AG09319 (cell line): ENCODE results near the gene KCNK7.

Source experiments
- DNase-seq: peaks from one replicate; pipeline ENCODE4 v3.0.0-alpha.2; 2010; ENCODE audit warnings: low read depth; ENCODE audit errors: extremely low read depth
- TF ChIP-seq, protein P1 (sequence below): IDR thresholded peaks from 2 replicates; pipeline ENCODE4 v1.5.1; 2011; ENCODE audit warnings: low read depth, mild to moderate bottlenecking, inconsistent platforms, low read length, moderate library complexity

Gene KCNK7

DNA sequence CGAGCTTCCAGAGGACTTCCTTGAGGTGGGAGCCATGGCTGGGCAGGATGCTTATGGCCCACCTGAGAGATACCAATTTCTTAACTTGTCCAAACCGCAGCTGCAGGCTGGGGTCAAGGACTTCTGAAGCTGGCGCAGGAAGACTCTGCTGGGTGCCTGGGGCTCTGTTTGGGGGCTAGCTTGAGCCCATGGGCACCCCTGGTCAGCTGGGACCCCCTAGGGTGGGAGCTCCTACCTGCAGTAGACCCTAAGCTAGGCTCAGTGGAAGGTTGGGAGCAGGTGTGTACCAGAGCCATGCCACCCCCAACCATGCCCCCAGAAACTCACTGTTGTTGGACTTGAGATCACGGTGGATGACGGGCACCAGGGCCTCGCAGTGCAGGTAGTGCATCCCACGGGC is 17.1 kb upstream of the KCNK7 start:
- DNase-seq, result no peak
- TF ChIP-seq, protein P1, sequence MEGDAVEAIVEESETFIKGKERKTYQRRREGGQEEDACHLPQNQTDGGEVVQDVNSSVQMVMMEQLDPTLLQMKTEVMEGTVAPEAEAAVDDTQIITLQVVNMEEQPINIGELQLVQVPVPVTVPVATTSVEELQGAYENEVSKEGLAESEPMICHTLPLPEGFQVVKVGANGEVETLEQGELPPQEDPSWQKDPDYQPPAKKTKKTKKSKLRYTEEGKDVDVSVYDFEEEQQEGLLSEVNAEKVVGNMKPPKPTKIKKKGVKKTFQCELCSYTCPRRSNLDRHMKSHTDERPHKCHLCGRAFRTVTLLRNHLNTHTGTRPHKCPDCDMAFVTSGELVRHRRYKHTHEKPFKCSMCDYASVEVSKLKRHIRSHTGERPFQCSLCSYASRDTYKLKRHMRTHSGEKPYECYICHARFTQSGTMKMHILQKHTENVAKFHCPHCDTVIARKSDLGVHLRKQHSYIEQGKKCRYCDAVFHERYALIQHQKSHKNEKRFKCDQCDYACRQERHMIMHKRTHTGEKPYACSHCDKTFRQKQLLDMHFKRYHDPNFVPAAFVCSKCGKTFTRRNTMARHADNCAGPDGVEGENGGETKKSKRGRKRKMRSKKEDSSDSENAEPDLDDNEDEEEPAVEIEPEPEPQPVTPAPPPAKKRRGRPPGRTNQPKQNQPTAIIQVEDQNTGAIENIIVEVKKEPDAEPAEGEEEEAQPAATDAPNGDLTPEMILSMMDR, result no peak

DNA sequence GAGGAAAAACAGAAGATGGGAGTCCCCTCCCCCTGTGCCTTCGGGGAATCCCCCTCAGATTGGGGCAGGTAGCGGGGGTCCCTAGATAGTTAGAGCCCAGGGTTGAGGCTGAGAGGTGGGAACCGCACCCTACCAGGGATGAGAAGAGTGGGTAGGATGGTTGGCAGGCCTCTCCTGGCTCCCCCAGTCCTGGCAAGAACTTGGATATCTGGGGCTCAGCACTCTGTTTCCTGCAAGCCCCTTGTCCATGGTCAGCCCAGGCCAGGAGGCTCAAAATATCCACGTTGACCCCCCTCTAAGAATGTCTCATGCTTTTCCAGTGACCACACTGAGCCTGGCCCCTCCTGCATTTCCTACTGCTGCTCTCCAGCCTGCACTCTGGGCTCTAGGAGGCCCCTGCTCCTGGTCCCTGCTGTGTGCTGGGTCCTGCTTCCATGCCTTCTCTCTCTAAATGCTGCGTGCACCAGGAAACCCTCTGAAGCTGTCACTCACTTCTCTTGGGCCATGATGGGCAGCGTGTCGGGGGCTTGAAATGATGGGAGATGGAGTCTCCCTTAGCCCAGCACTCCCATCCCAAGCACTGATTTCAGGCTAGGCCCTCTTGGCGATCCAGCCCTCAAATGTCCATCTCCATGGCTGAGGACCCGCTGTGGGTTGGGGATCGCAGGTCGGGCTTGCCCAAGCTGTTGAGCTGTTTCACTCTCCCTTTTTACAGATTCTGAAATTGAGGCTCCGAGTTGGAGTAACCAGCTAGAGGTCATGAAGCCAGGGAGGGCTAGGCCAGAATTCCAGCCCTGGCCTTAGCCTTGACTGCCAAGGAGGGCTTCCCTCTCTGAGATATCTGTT is 16.4 kb upstream of the KCNK7 start:
- no peak for DNase-seq

GRCh38 chr11:65611028-65611757 is 15.6 kb upstream of the KCNK7 start:
- no peak for DNase-seq
- TF ChIP-seq, protein P1, result no peak

More for the DNA sequence above, 16.4 kb upstream of the KCNK7 start:
- TF ChIP-seq, protein P1, result no peak

GRCh38 chr11:65610404-65610803 is 14.8 kb upstream of the KCNK7 start:
- DNase-seq, result no peak
- TF ChIP-seq, protein P1, result no peak

- TF ChIP-seq, protein P1, result no peak
- no peak for DNase-seq
Measured at GRCh38 chr11:65609665-65610064, 14.1 kb upstream of the KCNK7 start.

DNA sequence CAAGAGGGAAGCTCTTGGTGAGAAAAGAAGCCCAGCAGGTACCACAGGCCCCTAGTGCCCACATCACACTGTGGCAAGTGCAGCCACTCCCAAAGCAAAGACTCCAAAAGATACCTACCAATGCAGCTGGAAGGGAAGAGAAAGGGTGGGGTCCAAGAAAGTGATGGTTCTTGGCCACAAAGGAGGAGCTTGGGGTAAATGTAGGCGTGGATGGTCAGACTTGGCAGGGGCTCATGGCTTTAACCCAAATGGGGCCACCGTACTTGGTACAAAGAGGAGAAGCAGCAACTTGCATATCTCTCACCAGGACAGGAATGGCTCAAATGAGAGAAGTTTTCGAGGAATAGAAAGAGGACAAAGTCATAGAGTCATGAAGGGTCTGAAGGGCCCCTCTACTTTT is 13.6 kb upstream of the KCNK7 start:
- TF ChIP-seq, protein P1, result no peak
- no peak for DNase-seq

DNA sequence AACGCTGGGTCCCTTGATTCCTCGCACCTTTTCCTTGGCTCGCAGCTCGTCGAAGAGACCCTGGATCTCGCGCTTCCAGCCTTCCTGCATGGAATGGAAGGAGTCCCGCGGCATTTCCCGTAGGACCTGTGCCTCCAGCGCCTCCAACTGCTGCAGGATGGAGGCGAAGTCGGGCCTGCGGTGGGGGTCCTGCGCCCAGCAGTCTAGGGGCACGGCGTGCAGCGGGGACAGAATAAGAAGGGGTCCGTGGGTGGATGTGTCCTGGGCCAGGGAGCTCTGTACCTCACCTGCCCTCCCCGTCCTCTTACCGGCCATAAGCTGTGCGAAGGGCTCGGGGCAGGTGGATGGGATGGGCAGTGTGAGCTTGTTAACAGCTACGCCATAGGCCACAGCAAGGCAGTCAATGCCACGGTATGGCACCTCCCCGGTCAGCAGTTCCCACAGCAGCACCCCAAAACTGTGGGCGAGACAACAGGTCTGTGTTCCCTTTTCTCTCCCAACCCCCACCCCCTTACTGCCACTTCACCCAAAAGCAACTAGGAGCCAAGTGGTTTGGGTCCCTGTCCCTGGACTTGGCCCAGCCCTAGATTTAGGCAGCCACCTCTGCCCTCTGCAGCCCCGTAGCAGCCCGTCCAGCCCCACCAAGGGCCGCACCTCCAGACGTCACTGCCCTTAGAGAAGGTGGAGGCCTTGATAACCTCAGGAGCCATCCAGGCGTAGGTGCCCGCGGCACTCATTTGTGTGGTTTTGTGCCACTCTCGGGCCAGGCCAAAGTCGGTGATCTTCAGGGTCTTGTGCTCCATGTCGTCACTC is 12.2 kb upstream of the KCNK7 start:
- TF ChIP-seq, protein P1, result no peak
- no peak for DNase-seq
